HEK293 (cell line): ENCODE measurements around the gene RHEX.

ENCODE experiments used
- CTCF ChIA-PET: fragments of 350-600 bp; formaldehyde crosslinking; extraction: SDS; loops from one replicate; lab custom pipeline; 2021; ENCODE audit warnings: antibody characterized with exemption; lab: Yijun Ruan, JAX
- POLR2A ChIA-PET: fragments of 300-600 bp; formaldehyde crosslinking; extraction: SDS; loops from one replicate; lab custom pipeline; 2020; ENCODE audit warnings: antibody characterized with exemption, inconsistent platforms; lab: Yijun Ruan, JAX
- H3K27ac ChIP-seq: fragments of 200-500 bp; sonication (Bioruptor generic); 2 replicates; pipeline ENCODE4 v1.5.1; 2014; ENCODE audit warnings: low read depth, low read length, control low read depth, inconsistent platforms; ENCODE audit errors: extremely low read depth
- H3K36me3 ChIP-seq, 2 experiments: fragments of 200-500 bp in 1 of 2; sonication (Bioruptor generic) in 1 of 2; 1 replicate in 1 of 2; 2 replicates in 1 of 2; pipeline ENCODE4 v1.5.1; 2014 to 2017; ENCODE audit warnings: inconsistent platforms in 2 of 2, low read length in 2 of 2; ENCODE audit not compliant: control insufficient read depth in 2 of 2, insufficient read depth in 1 of 2
- H3K4me1 ChIP-seq: fragments of 200-500 bp; sonication (Bioruptor generic); 2 replicates; pipeline ENCODE4 v1.5.1; 2014; ENCODE audit warnings: mild to moderate bottlenecking, low read length, inconsistent platforms; ENCODE audit not compliant: control insufficient read depth, insufficient read depth
- H3K4me3 ChIP-seq: 2 replicates; pipeline ENCODE4 v1.5.1; 2011; ENCODE audit warnings: low read depth, mild to moderate bottlenecking, control low read depth, low read length, moderate library complexity
- H3K9me3 ChIP-seq: fragments of 200-500 bp; sonication (Bioruptor generic); 2 replicates; pipeline ENCODE4 v1.5.1; 2014; ENCODE audit warnings: low read depth, low read length, inconsistent platforms; ENCODE audit not compliant: control insufficient read depth, insufficient read depth
- ELK4 ChIP-seq: IDR thresholded peaks from 2 replicates; pipeline ENCODE4 v1.6.1; 2011; ENCODE audit warnings: mild to moderate bottlenecking, low read depth, low read length, borderline replicate concordance
- PRDM1 ChIP-seq: fragments of 450-650 bp; formaldehyde crosslinking; IDR thresholded peaks from 2 replicates; pipeline ENCODE4; 2016; ENCODE audit warnings: missing biosample characterization, missing genetic modification characterization
- REST ChIP-seq: fragments of 450-650 bp; formaldehyde crosslinking; IDR thresholded peaks from 2 replicates; pipeline ENCODE4 v1.5.1; 2016; ENCODE audit warnings: missing biosample characterization, missing genetic modification characterization
- SALL2 ChIP-seq: fragments of 450-650 bp; formaldehyde crosslinking; IDR thresholded peaks from 2 replicates; pipeline ENCODE4 v1.5.0; 2017; ENCODE audit warnings: missing biosample characterization, mild to moderate bottlenecking, missing genetic modification characterization, borderline replicate concordance
- ZBTB8A ChIP-seq: fragments of 450-650 bp; formaldehyde crosslinking; IDR thresholded peaks from 2 replicates; pipeline ENCODE4 v1.5.1; 2016; ENCODE audit warnings: missing biosample characterization, missing genetic modification characterization
- ZNF133 ChIP-seq: fragments of 450-650 bp; formaldehyde crosslinking; IDR thresholded peaks from 2 replicates; pipeline ENCODE4 v1.5.1; 2016; ENCODE audit warnings: missing biosample characterization, missing genetic modification characterization
- ZNF19 ChIP-seq: fragments of 450-650 bp; formaldehyde crosslinking; IDR thresholded peaks from 2 replicates; pipeline ENCODE4; 2016; ENCODE audit warnings: missing biosample characterization, missing genetic modification characterization, low read depth
- ZNF214 ChIP-seq: fragments of 450-650 bp; formaldehyde crosslinking; IDR thresholded peaks from 2 replicates; pipeline ENCODE4 v1.5.1; 2017; ENCODE audit warnings: missing biosample characterization, mild to moderate bottlenecking, missing genetic modification characterization, borderline replicate concordance
- ZNF239 ChIP-seq: fragments of 450-650 bp; formaldehyde crosslinking; IDR thresholded peaks from 2 replicates; pipeline ENCODE4 v1.5.1; 2016; ENCODE audit warnings: missing biosample characterization, missing genetic modification characterization
- ZNF266 ChIP-seq: fragments of 450-650 bp; formaldehyde crosslinking; IDR thresholded peaks from 2 replicates; pipeline ENCODE4 v1.5.1; 2016; ENCODE audit warnings: missing biosample characterization, missing genetic modification characterization, low read depth
- ZNF394 ChIP-seq: fragments of 450-650 bp; formaldehyde crosslinking; IDR thresholded peaks from 2 replicates; pipeline ENCODE4 v1.5.1; 2016; ENCODE audit warnings: missing biosample characterization, missing genetic modification characterization, mild to moderate bottlenecking, moderate library complexity, borderline replicate concordance
- ZNF449 ChIP-seq: fragments of 450-650 bp; formaldehyde crosslinking; IDR thresholded peaks from 2 replicates; pipeline ENCODE4 v1.5.1; 2017; ENCODE audit warnings: missing biosample characterization, mild to moderate bottlenecking, missing genetic modification characterization, moderate library complexity
- ZNF558 ChIP-seq: fragments of 450-650 bp; formaldehyde crosslinking; IDR thresholded peaks from 2 replicates; pipeline ENCODE4 v1.5.1; 2016; ENCODE audit warnings: missing biosample characterization, missing genetic modification characterization
- ZNF629 ChIP-seq: fragments of 450-650 bp; formaldehyde crosslinking; IDR thresholded peaks from 2 replicates; pipeline ENCODE4 v1.5.1; 2017; ENCODE audit warnings: missing biosample characterization, missing genetic modification characterization
- ZNF658 ChIP-seq: fragments of 450-650 bp; formaldehyde crosslinking; IDR thresholded peaks from 2 replicates; pipeline ENCODE4; 2016; ENCODE audit warnings: missing biosample characterization, missing genetic modification characterization
- ZNF785 ChIP-seq: fragments of 450-650 bp; formaldehyde crosslinking; IDR thresholded peaks from 2 replicates; pipeline ENCODE4 v1.5.1; 2016; ENCODE audit warnings: missing biosample characterization, missing genetic modification characterization
- ZSCAN30 ChIP-seq: fragments of 450-650 bp; IDR thresholded peaks from 2 replicates; pipeline ENCODE4 v1.5.1; 2018; ENCODE audit warnings: missing biosample characterization, mild to moderate bottlenecking, missing genetic modification characterization, moderate library complexity

The RHEX gene

GRCh38 chr1:206112600-206113301 is 59.8 kb downstream of the RHEX start:
- Histone ChIP-seq H3K4me3 (no peak overlapping the region), H3K4me1 (no peaks in the 10 kb centered on the region), H3K36me3 (no peaks in the 10 kb centered on the region), H3K27ac (no peak overlapping the region), H3K9me3 (no peaks in the 10 kb centered on the region)
- CTCF ChIA-PET: interaction anchor here (0.6 to 11.1 kb wide), 3 partner anchors 81 to 136 kb away, joined by 4 to 144 read pairs (median 17); no protein-coding TSS in a partner anchor
- POLR2A ChIA-PET: no interaction called here
- TF ChIP-seq ZSCAN30 (tag by site-specific recombination) (no peak), ZNF19 (no peak), ZNF558 (tag by site-specific recombination) (no peak), ZNF214 (tag by site-specific recombination) (no peak), PRDM1 (no peak), ZBTB8A (tag by site-specific recombination) (no peak)

- ChIA-PET POLR2A (no interaction called here), CTCF (interaction anchor here (0.6 to 1.8 kb wide), 5 partner anchors 9 to 138 kb away, joined by 3 to 12 read pairs (median 4); no protein-coding TSS in a partner anchor)
- TF ChIP-seq ZNF133 (tag by site-specific recombination) (peak; percentile 38; the same call in 1 of the 2 replicates), ZNF658 (tag by site-specific recombination) (no peak)
- Histone ChIP-seq H3K36me3 (no peaks in the 10 kb centered on the region), H3K27ac (no peak overlapping the region), H3K4me1 (no peaks in the 10 kb centered on the region), H3K4me3 (no peak overlapping the region), H3K9me3 (no peaks in the 10 kb centered on the region)
Observed at GRCh38 chr1:206114692-206115640, 62.0 kb downstream of the RHEX start.

- no peaks in the 10 kb centered on the region for H3K36me3 ChIP-seq
- no peak overlapping the region for H3K4me3 ChIP-seq
- CTCF ChIA-PET: interaction anchor here (0.6 to 1.8 kb wide), 3 partner anchors 96 to 139 kb away, joined by 3 to 6 read pairs (median 3); no protein-coding TSS in a partner anchor
Observed at GRCh38 chr1:206115791-206116190, 62.8 kb downstream of the RHEX start.

GRCh38 chr1:206116191-206116872 is 63.4 kb downstream of the RHEX start:
- Histone ChIP-seq H3K4me1 (no peaks in the 10 kb centered on the region), H3K4me3 (no peak overlapping the region), H3K27ac (no peak overlapping the region), H3K36me3 (no peaks in the 10 kb centered on the region)
- POLR2A ChIA-PET: no interaction called here
- TF ChIP-seq REST: peak; percentile 82
- no peak for TF ChIP-seq ZNF449 (tag by site-specific recombination)
- TF ChIP-seq, all 188 proteins: peak for 1
- CTCF ChIA-PET: interaction anchor here (1.8 kb wide), 1 partner anchor 139 kb away, joined by 6 read pairs; no protein-coding TSS in a partner anchor
- no peaks in the 10 kb centered on the region; the same call in 1 of the 2 replicates for H3K9me3 ChIP-seq

More at GRCh38 chr1:206115791-206116190, 62.8 kb downstream of the RHEX start:
- POLR2A ChIA-PET: no interaction called here
- Histone ChIP-seq H3K4me1 (no peaks in the 10 kb centered on the region), H3K27ac (no peak overlapping the region)
- TF ChIP-seq ZNF629 (tag by site-specific recombination) (no peak), ZNF266 (tag by site-specific recombination) (no peak), SALL2 (no peak), ELK4 (no peak), ZNF394 (tag by site-specific recombination) (no peak), ZNF785 (no peak), ZNF239 (no peak)
- TF ChIP-seq, all 188 proteins: peak for 0
- H3K9me3 ChIP-seq: no peaks in the 10 kb centered on the region; the same call in 1 of the 2 replicates
